GM12878 (cell line): Measurements from ENCODE around the gene ITPKB. TPM values are rescaled to one million over a fixed set of nuclear protein-coding genes. Genes with fewer than 3 reads are reported as not detected.
A peak's percentile ranks its signal among the peaks of the same experiment; 100 is the strongest.

Experiments used
- ATAC-seq: fragments of 200-7000 bp; cut with Tn5 transposase; 3 replicates; pipeline ENCODE4 v1.9.1; 2020; ENCODE audit warnings: mild to moderate bottlenecking, moderate library complexity
- BruUV-seq: library from RNA; stranded (reverse); fragments of 400-500 nt; replicated peaks from 2 replicates; lab custom pipeline; 2021; lab: Mats Ljungman, UMichigan
- CTCF ChIA-PET: fragments of 300-600 bp; sonication (Branson Sonifier 250); formaldehyde crosslinking; extraction: SDS; loops from one replicate; lab custom pipeline; 2021; ENCODE audit warnings: inconsistent platforms; lab: Yijun Ruan, JAX
- POLR2A ChIA-PET: fragments of 350-600 bp; formaldehyde crosslinking; extraction: SDS; loops from one replicate; lab custom pipeline; 2021; ENCODE audit warnings: inconsistent platforms; lab: Charles Lee
- RAD21 ChIA-PET: fragments of 300-600 bp; sonication (Branson Sonifier 250); formaldehyde crosslinking; loops from one replicate; lab custom pipeline; 2023; ENCODE audit warnings: antibody characterized with exemption; ENCODE audit not compliant: unreplicated experiment; lab: Charles Lee
- SMC1A ChIA-PET: fragments of 300-600 bp; sonication (Branson Sonifier 250); formaldehyde crosslinking; loops from one replicate; lab custom pipeline; 2023; ENCODE audit not compliant: unreplicated experiment, uncharacterized antibody; lab: Charles Lee
- DNase-seq: peaks from one replicate; pipeline ENCODE4 v3.0.0-alpha.2; 2011; ENCODE audit warnings: low read depth, low spot score
- FAIRE-seq: peaks from 3 replicates; lab custom pipeline; 2011; peaks lifted over from hg19 to GRCh38; lab: Jason Lieb, UNC
- H2AFZ ChIP-seq: 2 replicates; pipeline ENCODE4 v1.6.0; 2011; ENCODE audit warnings: low read depth, low read length, control low read depth; ENCODE audit not compliant: control insufficient read depth
- H3K27ac ChIP-seq: 2 replicates; pipeline ENCODE4 v1.5.1; 2011; ENCODE audit warnings: control low read depth; ENCODE audit not compliant: control insufficient read depth, insufficient read depth
- H3K27me3 ChIP-seq, 2 experiments: replicated peaks in 1 of 2; 2 replicates each; pipeline versions ENCODE4 v1.6.0 to v1.6.1; 2011; ENCODE audit warnings: low read length in 1 of 2; ENCODE audit not compliant: control insufficient read depth in 2 of 2, insufficient read depth in 2 of 2
- H3K36me3 ChIP-seq, 2 experiments: 2 replicates each; pipeline ENCODE4 v1.5.1; 2011; ENCODE audit warnings: low read length in 1 of 2; ENCODE audit not compliant: control insufficient read depth in 2 of 2, insufficient read depth in 2 of 2
- H3K4me1 ChIP-seq: 2 replicates; pipeline ENCODE4 v1.6.1; 2011; ENCODE audit warnings: mild to moderate bottlenecking, low read length, moderate library complexity, mixed read lengths; ENCODE audit not compliant: control insufficient read depth, insufficient read depth
- H3K4me2 ChIP-seq: 2 replicates; pipeline ENCODE4 v1.6.0; 2011; ENCODE audit warnings: control low read depth; ENCODE audit not compliant: control insufficient read depth, insufficient read depth
- H3K4me3 ChIP-seq: fragments of 200-600 bp; sonication (generic); 2 replicates; pipeline ENCODE4 v1.5.1; 2016
- H3K79me2 ChIP-seq: 2 replicates; pipeline ENCODE4 v1.6.0; 2011; ENCODE audit warnings: low read length; ENCODE audit not compliant: control insufficient read depth, insufficient read depth
- H3K9ac ChIP-seq: 2 replicates; pipeline ENCODE4 v1.8.0; 2011; ENCODE audit warnings: low read length, control low read depth, mixed read lengths; ENCODE audit not compliant: control insufficient read depth, insufficient read depth
- H3K9me3 ChIP-seq: replicated peaks from 3 replicates; pipeline ENCODE4 v1.5.1; 2011; ENCODE audit warnings: mild to moderate bottlenecking, low read length; ENCODE audit not compliant: control insufficient read depth, insufficient read depth
- H4K20me1 ChIP-seq: 2 replicates; pipeline ENCODE4 v1.6.0; 2011; ENCODE audit not compliant: control insufficient read depth, insufficient read depth
- ASH2L ChIP-seq: fragments of 300-600, 200-600 bp; sonication (generic); IDR thresholded peaks from 2 replicates; pipeline ENCODE4 v1.6.1; 2017; ENCODE audit warnings: low read depth, mild to moderate bottlenecking, borderline replicate concordance
- CBX5 ChIP-seq: sonication (generic); IDR thresholded peaks from 2 replicates; pipeline ENCODE4 v1.6.1; 2016; ENCODE audit warnings: low read depth, moderate library complexity, mild to moderate bottlenecking, inconsistent platforms
- IKZF1 ChIP-seq: fragments of 450-650 bp; conservative IDR thresholded peaks from 2 replicates; pipeline ENCODE4 v1.6.1; 2017; ENCODE audit warnings: antibody characterized with exemption, mild to moderate bottlenecking
- MYB ChIP-seq: fragments of 150-350 bp; IDR thresholded peaks from 2 replicates; pipeline ENCODE4 v1.6.1; 2014; ENCODE audit warnings: mild to moderate bottlenecking, low read depth, low read length, borderline replicate concordance
- POLR2A ChIP-seq: IDR thresholded peaks from 2 replicates; pipeline ENCODE4 v1.6.1; 2011; ENCODE audit warnings: low read depth, mild to moderate bottlenecking, low read length
- SIN3A ChIP-seq: IDR thresholded peaks from 2 replicates; pipeline ENCODE4 v1.6.1; 2012; ENCODE audit warnings: low read depth, low read length, improper control_type of control experiment
- ZNF217 ChIP-seq: fragments of 450-650 bp; IDR thresholded peaks from 2 replicates; pipeline ENCODE4 v1.6.1; 2017; ENCODE audit warnings: antibody characterized with exemption, mild to moderate bottlenecking
- ZNF384 ChIP-seq: IDR thresholded peaks from 2 replicates; pipeline ENCODE4 v1.6.1; 2012; ENCODE audit warnings: low read depth, mild to moderate bottlenecking, low read length, improper control_type of control experiment, borderline replicate concordance
- WGBS: methylation state at CpG from one replicate; pipeline ENCODE4 v1.1.6; 2016; ENCODE audit warnings: low lambda C conversion rate; ENCODE audit not compliant: insufficient replicate concordance, insufficient coverage; ENCODE audit errors: missing lambda C conversion rate; 5-methylcytosine and 5-hydroxymethylcytosine counted together
- in situ Hi-C: fragments of 300-500 bp; cut with MboI; formaldehyde crosslinking; loops from 9 replicates; pipeline ENCODE4 v1.14.3; 2018; ENCODE audit warnings: mixed read lengths
- intact Hi-C: fragments of 100-400 bp; cut with micrococcal nuclease; formaldehyde crosslinking; loops from one replicate; pipeline ENCODE4 v1.14.2; 2022; ENCODE audit not compliant: unreplicated experiment
- polyA plus RNA-seq, 11 experiments: library from polyadenylated mRNA; depleted of rRNA in 4 of 11; unstranded in 6 of 11; stranded (reverse) in 5 of 11; fragments of >200 nt; fragmentation: Nextera tagmentation in 4 of 11; fragmentation: Illumina TruSeq in 1 of 11; extraction: Ambion mirVana in 4 of 11; extraction: Trizol in 1 of 11; gene quantifications; 1 replicate in 1 of 11; 2 replicates in 10 of 11; pipeline versions ENCODE4 v1.2.1 to v1.2.3, GENCODE V29; 2011 to 2016; ENCODE audit warnings: inconsistent platforms in 2 of 11, missing spikeins in 2 of 11, low read depth in 1 of 11
- total RNA-seq, 4 experiments: library from RNA; depleted of rRNA in 3 of 4; stranded (reverse); fragments of >200 nt in 3 of 4; fragmentation: Illumina TruSeq in 1 of 4; extraction: Trizol in 1 of 4; gene quantifications; 2 replicates each; pipeline versions ENCODE4 v1.2.1 to v1.2.3, GENCODE V29; 2013 to 2021
- TF ChIP-seq, protein P1 (sequence below): fragments of 150-350 bp; IDR thresholded peaks from 2 replicates; pipeline ENCODE4 v1.6.1; 2014; ENCODE audit warnings: mild to moderate bottlenecking, low read depth, low read length
- TF ChIP-seq, protein P2 (sequence below): fragments of 450-650 bp; IDR thresholded peaks from 2 replicates; pipeline ENCODE4 v1.6.1; 2017; ENCODE audit warnings: antibody characterized with exemption, mild to moderate bottlenecking, moderate library complexity

Gene ITPKB
- total and polyA plus RNA-seq, 10 of the 15 experiments (the other 5 are each of a cell fraction or from before 2014, with no cell fraction given): 1.3 to 38.7 (median 12.9) TPM

DNA sequence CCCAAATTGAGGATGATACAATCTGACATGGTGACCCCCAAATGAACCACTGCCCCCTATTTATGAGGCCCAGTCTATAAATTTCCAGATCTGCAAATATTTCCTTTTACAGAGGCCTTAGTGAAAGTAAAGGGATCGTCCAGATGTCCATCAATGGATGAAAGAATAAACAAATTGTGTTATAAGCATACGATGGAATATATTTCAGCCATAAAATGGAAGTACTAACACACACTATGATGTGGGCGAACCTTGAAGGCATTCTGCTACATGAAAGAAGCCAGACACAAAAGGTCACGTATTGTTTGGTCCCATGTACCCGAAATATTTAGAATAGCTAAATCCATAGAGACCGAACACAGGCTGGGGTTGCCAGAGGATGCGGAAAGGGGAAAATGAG lies 48.6 kb upstream of the ITPKB start:
- Histone ChIP-seq H3K4me3 (no peak overlapping the region), H3K79me2 (no peaks in the 10 kb centered on the region), H3K36me3 (no peaks in the 10 kb centered on the region), H4K20me1 (no peaks in the 10 kb centered on the region), H3K9ac (no peak overlapping the region), H3K4me2 (no peak overlapping the region), H3K27ac (no peak overlapping the region; the same call in 1 of the 2 replicates), H3K9me3 (no peaks in the 10 kb centered on the region), H2AFZ (no peak overlapping the region), H3K4me1 (peaks cover 53% of the 10 kb centered on the region), H3K27me3 (no peaks in the 10 kb centered on the region)
- in situ Hi-C loops: no loop called here
- RAD21 ChIA-PET: interaction anchor here (1.4 to 1.7 kb wide), 2 partner anchors 16 to 48 kb away, joined by 5 to 8 read pairs; partner anchors contain the start of gene ITPKB
- DNase-seq (no peak), ATAC-seq (no peak), FAIRE-seq (no peak)
- TF ChIP-seq POLR2A (no peak), ASH2L (no peak)
- CTCF ChIA-PET: interaction anchor here (1.0 kb wide), 1 partner anchor 48 kb away, joined by 3 read pairs; no protein-coding TSS in a partner anchor
- POLR2A ChIA-PET: interaction anchor here (0.6 to 1.5 kb wide), 3 partner anchors 16 to 39 kb away, joined by 3 to 10 read pairs (median 3); no protein-coding TSS in a partner anchor
- SMC1A ChIA-PET: interaction anchor here (1.0 to 1.3 kb wide), 2 partner anchors 24 to 28 kb away, joined by 3 to 4 read pairs; no protein-coding TSS in a partner anchor
- intact Hi-C loops: loop anchor here (2.0 kb wide), 2 partner anchors 37 to 49 kb away; partner anchors contain the start of gene ITPKB
- WGBS: 90% methylated on average over 7 of the region's 7 CpGs
- BruUV-seq: no TSS peak

DNA sequence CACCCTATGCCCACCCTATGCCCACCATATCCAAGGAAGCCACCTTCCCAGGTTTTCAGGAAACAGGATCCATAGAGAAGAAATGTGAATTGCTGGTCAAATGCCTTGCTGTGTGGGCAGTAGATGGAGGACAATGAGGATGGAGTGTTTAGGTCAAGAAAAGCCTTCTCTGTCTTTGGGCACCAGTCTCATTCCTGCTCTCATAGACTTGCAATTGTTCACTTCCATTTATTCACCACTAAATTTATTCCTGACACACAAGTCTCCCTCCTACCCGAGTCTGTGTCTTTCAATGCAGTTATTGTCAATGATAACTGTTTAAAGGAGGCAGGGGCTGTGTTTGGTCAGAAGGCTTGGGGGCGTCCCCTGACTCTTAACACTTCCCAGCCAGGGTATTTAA lies 48.0 kb upstream of the ITPKB start:
- RAD21 ChIA-PET: no interaction called here
- SMC1A ChIA-PET: interaction anchor here (2.3 kb wide), 1 partner anchor 38 kb away, joined by 9 read pairs; no protein-coding TSS in a partner anchor
- peak overlapping the region; percentile 45 for H3K4me2 ChIP-seq
- DNase-seq (no peak), ATAC-seq (no peak)
- 48% methylated on average over 2 of the region's 2 CpGs for WGBS
- H3K9ac ChIP-seq: no peak overlapping the region
- no TSS peak for BruUV-seq
- in situ Hi-C loops (no loop called here), intact Hi-C loops (loop anchor here (2.0 kb wide), 1 partner anchor 48 kb away; the partner anchor contains the start of gene ITPKB)
- H3K79me2 ChIP-seq: no peaks in the 10 kb centered on the region
- H3K9me3 ChIP-seq: no peaks in the 10 kb centered on the region
- H3K27me3 ChIP-seq: no peaks in the 10 kb centered on the region
- H4K20me1 ChIP-seq: no peaks in the 10 kb centered on the region
- no peak overlapping the region for H3K4me3 ChIP-seq
- peak overlapping the region; percentile 64 for H3K27ac ChIP-seq
- H3K36me3 ChIP-seq: no peaks in the 10 kb centered on the region
- CTCF ChIA-PET: no interaction called here
- TF ChIP-seq MYB (no peak), SIN3A (no peak), IKZF1 (no peak), CBX5 (no peak), ZNF217 (no peak), ZNF384 (no peak)
- TF ChIP-seq, protein P1, sequence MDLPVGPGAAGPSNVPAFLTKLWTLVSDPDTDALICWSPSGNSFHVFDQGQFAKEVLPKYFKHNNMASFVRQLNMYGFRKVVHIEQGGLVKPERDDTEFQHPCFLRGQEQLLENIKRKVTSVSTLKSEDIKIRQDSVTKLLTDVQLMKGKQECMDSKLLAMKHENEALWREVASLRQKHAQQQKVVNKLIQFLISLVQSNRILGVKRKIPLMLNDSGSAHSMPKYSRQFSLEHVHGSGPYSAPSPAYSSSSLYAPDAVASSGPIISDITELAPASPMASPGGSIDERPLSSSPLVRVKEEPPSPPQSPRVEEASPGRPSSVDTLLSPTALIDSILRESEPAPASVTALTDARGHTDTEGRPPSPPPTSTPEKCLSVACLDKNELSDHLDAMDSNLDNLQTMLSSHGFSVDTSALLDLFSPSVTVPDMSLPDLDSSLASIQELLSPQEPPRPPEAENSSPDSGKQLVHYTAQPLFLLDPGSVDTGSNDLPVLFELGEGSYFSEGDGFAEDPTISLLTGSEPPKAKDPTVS: no peak
- TF ChIP-seq, protein P2, sequence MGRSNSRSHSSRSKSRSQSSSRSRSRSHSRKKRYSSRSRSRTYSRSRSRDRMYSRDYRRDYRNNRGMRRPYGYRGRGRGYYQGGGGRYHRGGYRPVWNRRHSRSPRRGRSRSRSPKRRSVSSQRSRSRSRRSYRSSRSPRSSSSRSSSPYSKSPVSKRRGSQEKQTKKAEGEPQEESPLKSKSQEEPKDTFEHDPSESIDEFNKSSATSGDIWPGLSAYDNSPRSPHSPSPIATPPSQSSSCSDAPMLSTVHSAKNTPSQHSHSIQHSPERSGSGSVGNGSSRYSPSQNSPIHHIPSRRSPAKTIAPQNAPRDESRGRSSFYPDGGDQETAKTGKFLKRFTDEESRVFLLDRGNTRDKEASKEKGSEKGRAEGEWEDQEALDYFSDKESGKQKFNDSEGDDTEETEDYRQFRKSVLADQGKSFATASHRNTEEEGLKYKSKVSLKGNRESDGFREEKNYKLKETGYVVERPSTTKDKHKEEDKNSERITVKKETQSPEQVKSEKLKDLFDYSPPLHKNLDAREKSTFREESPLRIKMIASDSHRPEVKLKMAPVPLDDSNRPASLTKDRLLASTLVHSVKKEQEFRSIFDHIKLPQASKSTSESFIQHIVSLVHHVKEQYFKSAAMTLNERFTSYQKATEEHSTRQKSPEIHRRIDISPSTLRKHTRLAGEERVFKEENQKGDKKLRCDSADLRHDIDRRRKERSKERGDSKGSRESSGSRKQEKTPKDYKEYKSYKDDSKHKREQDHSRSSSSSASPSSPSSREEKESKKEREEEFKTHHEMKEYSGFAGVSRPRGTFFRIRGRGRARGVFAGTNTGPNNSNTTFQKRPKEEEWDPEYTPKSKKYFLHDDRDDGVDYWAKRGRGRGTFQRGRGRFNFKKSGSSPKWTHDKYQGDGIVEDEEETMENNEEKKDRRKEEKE: no peak
- TF ChIP-seq, all 136 proteins: peak for 0
- no peak overlapping the region for H2AFZ ChIP-seq
- no peak for FAIRE-seq
- H3K4me1 ChIP-seq: peaks cover 53% of the 10 kb centered on the region
- POLR2A ChIA-PET: no interaction called here
